MM.1S (cell line): ENCODE data around the gene MON2.

Source experiments
- DNase-seq: peaks from one replicate; pipeline ENCODE4 v3.0.0-alpha.2; 2015
- H2AFZ ChIP-seq: fragments of 300-600 bp; sonication (generic); 2 replicates; pipeline ENCODE4 v1.6.0; 2016; ENCODE audit warnings: antibody characterized with exemption, low read length
- H3F3A ChIP-seq: fragments of 300-600 bp; sonication (generic); 2 replicates; pipeline ENCODE4 v1.6.1; 2016; ENCODE audit warnings: mild to moderate bottlenecking, antibody characterized with exemption, low read length, moderate library complexity, mixed read lengths; ENCODE audit not compliant: insufficient read depth
- H3K27ac ChIP-seq: fragments of 300-600 bp; sonication (generic); 2 replicates; pipeline ENCODE4 v1.5.1; 2016; ENCODE audit warnings: mild to moderate bottlenecking, low read length
- H3K27me3 ChIP-seq: fragments of 300-600 bp; sonication (generic); replicated peaks from 2 replicates; pipeline ENCODE4 v1.6.0; 2016; ENCODE audit warnings: low read length; ENCODE audit not compliant: insufficient read depth
- H3K36me3 ChIP-seq: fragments of 300-600 bp; sonication (generic); replicated peaks from 2 replicates; pipeline ENCODE4 v1.6.1; 2016; ENCODE audit warnings: mild to moderate bottlenecking, low read length, mixed read lengths; ENCODE audit not compliant: insufficient read depth
- H3K4me1 ChIP-seq: fragments of 300-600 bp; sonication (generic); 2 replicates; pipeline ENCODE4 v1.6.1; 2016; ENCODE audit warnings: low read length, mixed read lengths
- H3K4me2 ChIP-seq: fragments of 300-600 bp; sonication (generic); 2 replicates; pipeline ENCODE4 v1.6.0; 2016; ENCODE audit warnings: low read depth, low read length
- H3K4me3 ChIP-seq: fragments of 300-600 bp; sonication (generic); 2 replicates; pipeline ENCODE4 v1.5.1; 2016; ENCODE audit warnings: low read length, mixed read lengths
- H3K79me2 ChIP-seq: fragments of 300-600 bp; sonication (generic); 2 replicates; pipeline ENCODE4 v1.6.1; 2016; ENCODE audit warnings: mixed run types, low read length, mixed read lengths
- H3K9ac ChIP-seq: fragments of 300-600 bp; sonication (generic); 2 replicates; pipeline ENCODE4 v1.6.1; 2016; ENCODE audit warnings: low read length, mixed read lengths
- H3K9me2 ChIP-seq: fragments of 300-600 bp; sonication (generic); replicated peaks from 2 replicates; pipeline ENCODE4 v1.6.1; 2016; ENCODE audit warnings: mild to moderate bottlenecking, low read length, mixed read lengths; ENCODE audit not compliant: insufficient read depth
- H3K9me3 ChIP-seq: fragments of 300-600 bp; sonication (generic); replicated peaks from 2 replicates; pipeline ENCODE4 v1.6.1; 2016; ENCODE audit warnings: mild to moderate bottlenecking, low read length, mixed read lengths; ENCODE audit not compliant: insufficient read depth
- H4K20me1 ChIP-seq: fragments of 300-600 bp; sonication (generic); 2 replicates; pipeline ENCODE4 v1.6.1; 2016; ENCODE audit warnings: mild to moderate bottlenecking, low read length, moderate library complexity, mixed read lengths; ENCODE audit not compliant: insufficient read depth
- CTCF ChIP-seq: fragments of 300-600 bp; sonication (generic); IDR thresholded peaks from 2 replicates; pipeline ENCODE4 v1.5.1; 2016; ENCODE audit warnings: antibody characterized with exemption, low read length, mixed read lengths
- EZH2 ChIP-seq: fragments of 300-600 bp; sonication (generic); optimal IDR thresholded peaks from 2 replicates; pipeline ENCODE3; 2017; ENCODE audit warnings: low read depth, mild to moderate bottlenecking, antibody characterized with exemption, low read length, mixed read lengths
- EZH2phosphoT487 ChIP-seq: fragments of 300-600 bp; sonication (generic); IDR thresholded peaks from 2 replicates; pipeline ENCODE4 v1.6.1; 2018; ENCODE audit warnings: antibody characterized with exemption, low read length

The MON2 gene

GRCh38 chr12:62613081-62613480 lies 146.5 kb downstream of the MON2 start:
- TF ChIP-seq CTCF (no peak), EZH2 (no peak)
- H3F3A ChIP-seq, result no peaks in the 10 kb centered on the region
- no peaks in the 10 kb centered on the region for H3K79me2 ChIP-seq
- no peaks in the 10 kb centered on the region for H3K36me3 ChIP-seq
- no peak overlapping the region for H3K9ac ChIP-seq
- H2AFZ ChIP-seq, result no peak overlapping the region
- H3K4me3 ChIP-seq, result no peak overlapping the region
- no peak for DNase-seq
- H3K4me2 ChIP-seq, result no peak overlapping the region
- H3K9me3 ChIP-seq, result no peaks in the 10 kb centered on the region
- no peak overlapping the region for H3K27ac ChIP-seq
- no peaks in the 10 kb centered on the region for H4K20me1 ChIP-seq
- no peaks in the 10 kb centered on the region for H3K9me2 ChIP-seq
- no peaks in the 10 kb centered on the region for H3K4me1 ChIP-seq
- no peaks in the 10 kb centered on the region for H3K27me3 ChIP-seq

DNA sequence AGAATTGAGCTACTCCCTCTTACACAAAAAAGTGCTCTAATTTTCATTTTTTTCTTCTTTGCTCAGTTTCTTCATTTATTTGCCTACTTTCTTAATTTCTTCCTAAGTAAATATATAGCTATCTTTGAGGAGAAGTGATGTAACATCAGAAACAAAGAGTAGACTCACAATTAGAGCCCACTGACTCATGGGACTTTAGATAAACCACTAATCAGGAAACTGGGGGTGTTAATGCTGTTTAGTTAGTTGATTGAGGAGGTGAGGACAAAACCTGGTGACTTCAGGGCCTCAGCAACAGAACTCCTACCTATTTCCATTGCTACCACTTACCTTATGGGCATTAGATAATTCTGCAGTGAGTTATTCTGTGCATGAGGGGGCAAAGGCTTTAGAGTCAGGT lies 151.7 kb downstream of the MON2 start:
- H3K36me3 ChIP-seq, result no peaks in the 10 kb centered on the region
- H3K4me1 ChIP-seq, result no peaks in the 10 kb centered on the region
- no peaks in the 10 kb centered on the region for H3K9me3 ChIP-seq
- no peak overlapping the region for H3K9ac ChIP-seq
- no peak overlapping the region for H3K4me3 ChIP-seq
- H3F3A ChIP-seq, result no peaks in the 10 kb centered on the region
- H2AFZ ChIP-seq, result no peak overlapping the region
- TF ChIP-seq EZH2 (no peak), EZH2phosphoT487 (no peak), CTCF (no peak)
- no peak overlapping the region for H3K4me2 ChIP-seq
- H4K20me1 ChIP-seq, result no peaks in the 10 kb centered on the region
- no peak overlapping the region for H3K27ac ChIP-seq
- H3K9me2 ChIP-seq, result no peaks in the 10 kb centered on the region
- DNase-seq, result no peak
- no peaks in the 10 kb centered on the region for H3K27me3 ChIP-seq
- no peaks in the 10 kb centered on the region for H3K79me2 ChIP-seq

GRCh38 chr12:62618930-62619329 lies 152.3 kb downstream of the MON2 start:
- Histone ChIP-seq H4K20me1 (no peaks in the 10 kb centered on the region), H3K27ac (no peak overlapping the region), H3K4me2 (no peak overlapping the region), H3K79me2 (no peaks in the 10 kb centered on the region), H3K4me3 (no peak overlapping the region), H3K9me3 (no peaks in the 10 kb centered on the region), H2AFZ (no peak overlapping the region), H3F3A (no peaks in the 10 kb centered on the region), H3K9ac (no peak overlapping the region), H3K27me3 (no peaks in the 10 kb centered on the region), H3K9me2 (no peaks in the 10 kb centered on the region), H3K4me1 (no peaks in the 10 kb centered on the region), H3K36me3 (no peaks in the 10 kb centered on the region)
- no peak for DNase-seq
- TF ChIP-seq CTCF (no peak), EZH2phosphoT487 (no peak), EZH2 (no peak)
